Smooth muscle cell (in vitro differentiated cells): ENCODE data around the gene SMAD6. TPM values are rescaled to one million over a fixed set of nuclear protein-coding genes. Genes with fewer than 3 reads are reported as not detected.

ENCODE experiments used
- DNase-seq: peaks from one replicate; lab custom pipeline; 2025; ENCODE audit not compliant: unreplicated experiment; lab: John Stamatoyannopoulos, UW
- H2AFZ ChIP-seq: fragments of 200-600 bp; sonication (generic); 2 replicates; pipeline ENCODE4 v1.6.0; 2016; ENCODE audit warnings: antibody characterized with exemption, low read depth, mild to moderate bottlenecking
- H3F3A ChIP-seq: fragments of 200-600 bp; sonication (generic); 2 replicates; pipeline ENCODE4 v1.6.0; 2017; ENCODE audit warnings: antibody characterized with exemption, low read depth
- H3K27ac ChIP-seq: fragments of 200-600 bp; sonication (generic); 2 replicates; pipeline ENCODE4 v1.5.1; 2016; ENCODE audit warnings: low read depth, mild to moderate bottlenecking
- H3K27me3 ChIP-seq: fragments of 200-600 bp; sonication (generic); 2 replicates; pipeline ENCODE4 v1.6.1; 2016; ENCODE audit warnings: low read depth, mild to moderate bottlenecking
- H3K36me3 ChIP-seq: fragments of 200-600 bp; sonication (generic); 2 replicates; pipeline ENCODE4 v1.5.1; 2016; ENCODE audit warnings: low read depth
- H3K4me1 ChIP-seq: fragments of 200-600 bp; sonication (generic); 2 replicates; pipeline ENCODE4 v1.5.1; 2016; ENCODE audit warnings: low read depth
- H3K4me2 ChIP-seq: fragments of 200-600 bp; sonication (generic); 2 replicates; pipeline ENCODE4 v1.6.0; 2016; ENCODE audit warnings: mild to moderate bottlenecking
- H3K4me3 ChIP-seq: fragments of 200-600 bp; sonication (generic); 2 replicates; pipeline ENCODE4 v1.5.1; 2016; ENCODE audit warnings: mild to moderate bottlenecking
- H3K79me2 ChIP-seq: fragments of 200-600 bp; sonication (generic); 2 replicates; pipeline ENCODE4 v1.6.0; 2016; ENCODE audit warnings: low read depth, mild to moderate bottlenecking
- H3K9ac ChIP-seq: fragments of 200-600 bp; sonication (generic); 2 replicates; pipeline ENCODE4 v1.6.0; 2016; ENCODE audit warnings: low read depth
- H3K9me3 ChIP-seq: fragments of 200-600 bp; sonication (generic); replicated peaks from 2 replicates; pipeline ENCODE4 v1.5.1; 2016; ENCODE audit warnings: low read depth
- H4K20me1 ChIP-seq: fragments of 200-600 bp; sonication (generic); 2 replicates; pipeline ENCODE4 v1.6.0; 2016; ENCODE audit warnings: low read depth
- CTCF ChIP-seq: fragments of 200-600 bp; sonication (generic); IDR thresholded peaks from 2 replicates; pipeline ENCODE4 v1.5.1; 2017; ENCODE audit warnings: borderline replicate concordance, mild to moderate bottlenecking, antibody characterized with exemption; ENCODE audit not compliant: insufficient read depth, poor library complexity, severe bottlenecking
- WGBS: methylation state at CpG from one replicate; pipeline ENCODE4 v1.1.7; 2016; ENCODE audit warnings: low lambda C conversion rate; 5-methylcytosine and 5-hydroxymethylcytosine counted together
- polyA plus RNA-seq: library from polyadenylated mRNA; unstranded; fragments of >200 nt; fragmentation: Nextera tagmentation; extraction: Ambion mirVana; gene quantifications from 2 replicates; pipeline ENCODE4 v1.2.1, GENCODE V29; 2016
- total RNA-seq: library from RNA; depleted of rRNA; stranded (reverse); fragments of >200 nt; gene quantifications from 2 replicates; pipeline ENCODE4 v1.2.3, GENCODE V29; 2014

SMAD6 gene
- total and polyA plus RNA-seq, 2 experiments from 2014 or later = 42.6 to 44.0 TPM

GRCh38 chr15:66661432-66662096 is 40.5 kb upstream of the SMAD6 start:
- no peaks in the 10 kb centered on the region for H3K9me3 ChIP-seq
- no peak for DNase-seq
- no peaks in the 10 kb centered on the region for H3K27me3 ChIP-seq
- H3K36me3 ChIP-seq = no peaks in the 10 kb centered on the region
- H3K79me2 ChIP-seq = no peaks in the 10 kb centered on the region
- WGBS = 45% methylated on average over 23 of the region's 23 CpGs
- no peak overlapping the region for H3K4me3 ChIP-seq
- TF ChIP-seq CTCF = no peak
- peak overlapping the region; percentile 73 for H2AFZ ChIP-seq
- no peak overlapping the region for H3K4me2 ChIP-seq
- H3K4me1 ChIP-seq = peaks cover 11% of the 10 kb centered on the region
- H3K27ac ChIP-seq = peak overlapping the region; percentile 88
- no peaks in the 10 kb centered on the region for H3F3A ChIP-seq
- H4K20me1 ChIP-seq = no peaks in the 10 kb centered on the region
- peak overlapping the region; percentile 76 for H3K9ac ChIP-seq

- peak overlapping the region; percentile 73 for H2AFZ ChIP-seq
- peak overlapping the region; percentile 88 for H3K27ac ChIP-seq
- H4K20me1 ChIP-seq = no peaks in the 10 kb centered on the region
- peaks cover 11% of the 10 kb centered on the region for H3K4me1 ChIP-seq
- H3K9me3 ChIP-seq = no peaks in the 10 kb centered on the region
- no peaks in the 10 kb centered on the region for H3K79me2 ChIP-seq
- no peak overlapping the region for H3K4me2 ChIP-seq
- H3F3A ChIP-seq = no peaks in the 10 kb centered on the region
- no peak overlapping the region for H3K4me3 ChIP-seq
- TF ChIP-seq CTCF = no peak
- no peak for DNase-seq
- H3K27me3 ChIP-seq = no peaks in the 10 kb centered on the region
- H3K9ac ChIP-seq = peak overlapping the region; percentile 76
- H3K36me3 ChIP-seq = no peaks in the 10 kb centered on the region
- 84% methylated on average over 3 of the region's 4 CpGs for WGBS
Measured at GRCh38 chr15:66662522-66662921, 39.5 kb upstream of the SMAD6 start.

- no peaks in the 10 kb centered on the region for H3K9me3 ChIP-seq
- H3K9ac ChIP-seq = no peak overlapping the region
- TF ChIP-seq CTCF = no peak
- H2AFZ ChIP-seq = no peak overlapping the region
- no peaks in the 10 kb centered on the region for H3K27me3 ChIP-seq
- peaks cover 11% of the 10 kb centered on the region for H3K4me1 ChIP-seq
- no peak for DNase-seq
- H3K79me2 ChIP-seq = no peaks in the 10 kb centered on the region
- WGBS = 98% methylated on average over 3 of the region's 3 CpGs
- H3F3A ChIP-seq = no peaks in the 10 kb centered on the region
- H4K20me1 ChIP-seq = no peaks in the 10 kb centered on the region
- no peaks in the 10 kb centered on the region for H3K36me3 ChIP-seq
- no peak overlapping the region for H3K4me3 ChIP-seq
- no peak overlapping the region for H3K27ac ChIP-seq
- no peak overlapping the region for H3K4me2 ChIP-seq
Measured at GRCh38 chr15:66663664-66664063, 38.4 kb upstream of the SMAD6 start.

GRCh38 chr15:66670175-66670574 is 31.9 kb upstream of the SMAD6 start:
- peak overlapping the region; percentile 23 for H3K27ac ChIP-seq
- DNase-seq = no peak
- no peak overlapping the region for H3K9ac ChIP-seq
- H3K36me3 ChIP-seq = no peaks in the 10 kb centered on the region
- H3K4me2 ChIP-seq = no peak overlapping the region
- TF ChIP-seq CTCF = no peak
- no peaks in the 10 kb centered on the region for H3K9me3 ChIP-seq
- peaks cover 17% of the 10 kb centered on the region for H3F3A ChIP-seq
- H3K27me3 ChIP-seq = no peaks in the 10 kb centered on the region
- H4K20me1 ChIP-seq = no peaks in the 10 kb centered on the region
- H3K4me3 ChIP-seq = no peak overlapping the region
- H3K4me1 ChIP-seq = peaks cover 5% of the 10 kb centered on the region
- WGBS = 50% methylated on average over 9 of the region's 9 CpGs
- H2AFZ ChIP-seq = no peak overlapping the region
- no peaks in the 10 kb centered on the region for H3K79me2 ChIP-seq
